GM19324 (cell line): ENCODE measurements around the gene OGDH.

Experiments used
- ATAC-seq: cut with Tn5 transposase; IDR thresholded peaks from one replicate; pipeline ENCODE4 v1.9.1; 2021; ENCODE audit warnings: mild to moderate bottlenecking, moderate library complexity; ENCODE audit not compliant: unreplicated experiment, low FRiP score

Gene OGDH

DNA sequence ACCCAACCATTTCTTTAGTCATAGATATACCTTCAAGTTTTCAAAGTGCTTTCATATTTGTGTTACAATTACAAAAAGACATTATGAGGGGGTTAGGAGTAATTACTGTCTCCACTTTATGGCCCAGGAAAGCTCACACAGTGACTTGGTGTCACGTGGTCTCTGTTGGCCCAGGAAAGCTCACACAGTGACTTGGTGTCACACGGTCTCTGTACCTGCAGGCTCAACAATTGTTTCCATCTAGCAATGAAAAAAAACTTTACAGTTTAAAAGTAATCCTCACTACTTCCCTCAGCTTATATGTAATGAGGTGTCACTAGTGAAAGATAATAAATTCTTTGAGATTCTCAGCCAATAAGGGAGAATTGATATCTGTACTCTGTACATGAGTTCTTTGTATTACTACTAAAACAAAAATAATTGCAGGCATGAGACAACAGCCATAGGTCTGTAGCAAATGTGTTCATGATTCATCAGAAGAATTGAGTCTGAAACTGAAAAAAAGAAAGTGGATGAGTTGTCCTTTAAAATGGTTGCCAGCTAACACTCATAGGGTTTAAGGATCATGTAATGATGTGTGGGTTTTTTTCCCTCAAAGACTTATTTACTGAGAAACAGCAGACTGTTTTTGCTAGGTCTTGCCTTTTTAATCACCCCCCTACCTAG lies 10.9 kb downstream of the OGDH start:
- ATAC-seq = no peak

- no peak for ATAC-seq
These were observed 11.6 kb downstream of the OGDH start for GRCh38 chr7:44618045-44618444.

- no peak for ATAC-seq
These were observed 12.3 kb downstream of the OGDH start for GRCh38 chr7:44618753-44619152.

DNA sequence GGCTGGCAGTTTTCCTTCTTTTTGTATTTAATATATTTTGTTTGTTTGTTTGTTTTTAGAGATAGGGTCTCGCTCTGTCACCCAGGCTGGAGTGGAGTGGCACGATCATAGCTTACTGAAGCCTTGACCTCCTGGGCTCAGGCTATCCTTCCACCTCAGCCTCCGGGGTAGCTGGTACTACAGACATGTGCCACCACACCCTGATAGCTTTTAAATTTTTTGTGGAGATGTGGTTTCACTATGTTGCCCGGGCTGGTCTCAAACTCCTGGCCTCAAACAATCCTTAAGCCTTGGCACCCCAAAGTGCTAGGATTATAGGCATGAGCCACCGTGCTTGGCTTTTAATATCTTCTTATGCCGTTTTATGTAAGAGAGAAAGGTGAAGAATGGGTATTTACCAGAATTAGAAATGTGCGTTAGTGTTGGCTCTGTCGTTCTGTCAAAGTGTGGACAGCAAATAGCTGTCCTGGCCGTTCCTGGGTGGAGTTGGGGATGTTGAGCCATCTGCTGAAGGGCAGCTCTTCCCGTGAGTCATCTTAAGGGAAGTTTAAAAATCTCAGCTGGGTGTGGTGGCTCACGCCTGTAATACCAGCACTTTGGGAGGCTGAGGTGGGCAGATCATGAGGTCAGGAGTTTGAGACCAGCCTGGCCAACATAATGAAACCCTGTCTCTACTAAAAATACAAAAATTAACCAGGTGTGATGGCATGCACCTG lies 14.8 kb downstream of the OGDH start:
- ATAC-seq = no peak

GRCh38 chr7:44621750-44622103 lies 15.3 kb downstream of the OGDH start:
- no peak for ATAC-seq

- ATAC-seq = no peak
These were observed 16.1 kb downstream of the OGDH start for GRCh38 chr7:44622342-44623151.

- no peak for ATAC-seq
These were observed 17.9 kb downstream of the OGDH start for GRCh38 chr7:44624318-44624717.

- ATAC-seq = no peak
These were observed 19.4 kb downstream of the OGDH start for GRCh38 chr7:44625526-44626471.

- no peak for ATAC-seq
These were observed 20.2 kb downstream of the OGDH start for GRCh38 chr7:44626620-44627019.

- peak; percentile 55 for ATAC-seq
These were observed 23.5 kb downstream of the OGDH start for GRCh38 chr7:44629829-44630522.

DNA sequence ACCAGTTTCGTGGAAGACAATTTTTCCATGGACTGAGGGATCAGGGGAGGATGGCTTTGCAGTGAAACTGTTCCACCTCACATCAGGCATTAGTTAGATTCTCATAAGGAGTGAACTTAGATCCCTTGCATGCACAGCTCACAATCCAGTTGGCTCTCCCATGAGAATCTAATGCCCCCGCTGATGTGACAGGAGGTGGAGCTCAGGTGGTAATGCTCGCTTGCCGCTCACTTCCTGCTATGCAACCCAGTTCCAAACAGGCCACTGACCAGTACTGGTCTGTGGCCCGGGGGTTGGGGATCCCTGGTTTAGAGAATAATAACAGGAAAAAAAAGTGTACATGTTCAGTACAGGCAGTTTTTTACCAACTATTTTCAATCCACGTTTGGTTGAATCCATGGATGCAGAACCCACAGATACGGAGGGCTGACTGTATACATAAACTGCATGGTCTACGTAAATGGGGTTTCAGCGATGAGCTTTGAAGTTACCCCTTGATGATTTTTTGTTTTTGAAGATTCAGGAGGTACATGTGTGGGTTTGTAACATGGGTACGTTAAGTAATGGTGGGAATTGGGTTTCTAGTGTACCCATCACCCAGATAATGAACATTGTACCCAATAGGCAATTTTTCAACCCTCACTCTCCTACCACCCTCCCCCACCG lies 24.5 kb downstream of the OGDH start:
- ATAC-seq = no peak

GRCh38 chr7:44631458-44632115 lies 25.2 kb downstream of the OGDH start:
- ATAC-seq = no peak

DNA sequence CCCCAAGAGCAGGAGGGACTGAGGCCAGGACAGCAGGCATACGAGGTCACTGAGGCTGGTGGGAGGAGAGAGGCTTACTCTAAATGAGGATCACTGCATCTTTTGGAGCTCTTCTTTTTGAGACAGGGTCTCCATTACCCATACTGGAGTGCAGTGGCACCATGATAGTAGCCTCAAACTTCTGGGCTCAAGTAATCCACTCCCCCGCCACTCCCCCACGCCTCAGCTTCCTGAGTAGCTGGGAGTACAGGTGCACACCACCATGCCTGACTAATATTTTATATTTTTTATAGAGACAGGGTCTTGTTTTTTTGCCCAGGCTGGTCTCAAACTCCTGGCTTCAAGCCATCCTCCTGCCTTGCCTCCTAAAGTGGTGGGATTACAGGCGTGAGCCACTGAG lies 25.8 kb downstream of the OGDH start:
- ATAC-seq = no peak

- peak; percentile 51 for ATAC-seq
These were observed 27.1 kb downstream of the OGDH start for GRCh38 chr7:44633254-44634186.

GRCh38 chr7:44634187-44634838 lies 27.9 kb downstream of the OGDH start:
- no peak for ATAC-seq

GRCh38 chr7:44634839-44635591 lies 28.6 kb downstream of the OGDH start:
- ATAC-seq = no peak
